Activated T-helper 17 cell treated with anti-CD3 and anti-CD28 coated beads, Interleukin-2, amount 50 U/mL, for 72 hours (primary cell): ENCODE data around the gene ANAPC16. TPM values are rescaled to one million over a fixed set of nuclear protein-coding genes. Genes with fewer than 3 reads are reported as not detected.
"Not testable (repeated sequence)": the region's sequence is repeated elsewhere in the genome, so short reads cannot be mapped to it uniquely, and the experiment has no call there.

ENCODE experiments used
- ATAC-seq: fragments of 150-1000 bp; cut with Tn5 transposase; replicated peaks from 2 replicates; pipeline ENCODE4 v1.10.0; 2021; ENCODE audit warnings: mild to moderate bottlenecking, moderate library complexity
- H3K27ac Mint-ChIP-seq: one replicate; pipeline ENCODE4 v1.8.0; 2022; ENCODE audit warnings: mixed read lengths
- H3K27me3 Mint-ChIP-seq: one replicate; pipeline ENCODE4 v1.8.0; 2022; ENCODE audit warnings: mixed read lengths
- H3K36me3 Mint-ChIP-seq: one replicate; pipeline ENCODE4 v1.8.0; 2022; ENCODE audit warnings: low read depth, mild to moderate bottlenecking, mixed read lengths
- H3K4me1 Mint-ChIP-seq: one replicate; pipeline ENCODE4 v1.8.0; 2022; ENCODE audit warnings: mixed read lengths
- H3K4me3 Mint-ChIP-seq: one replicate; pipeline ENCODE4 v1.8.0; 2022; ENCODE audit warnings: mild to moderate bottlenecking, mixed read lengths
- H3K9me3 Mint-ChIP-seq: one replicate; pipeline ENCODE4 v1.8.0; 2022; ENCODE audit warnings: mixed read lengths
- total RNA-seq, 2 donors: library from RNA; stranded (reverse); gene quantifications; one replicate each; pipeline ENCODE4 v1.2.3, GENCODE V29; 2022

ANAPC16 gene
- total RNA-seq, 2 donors from 2014 or later = 74.3 to 119 TPM

DNA sequence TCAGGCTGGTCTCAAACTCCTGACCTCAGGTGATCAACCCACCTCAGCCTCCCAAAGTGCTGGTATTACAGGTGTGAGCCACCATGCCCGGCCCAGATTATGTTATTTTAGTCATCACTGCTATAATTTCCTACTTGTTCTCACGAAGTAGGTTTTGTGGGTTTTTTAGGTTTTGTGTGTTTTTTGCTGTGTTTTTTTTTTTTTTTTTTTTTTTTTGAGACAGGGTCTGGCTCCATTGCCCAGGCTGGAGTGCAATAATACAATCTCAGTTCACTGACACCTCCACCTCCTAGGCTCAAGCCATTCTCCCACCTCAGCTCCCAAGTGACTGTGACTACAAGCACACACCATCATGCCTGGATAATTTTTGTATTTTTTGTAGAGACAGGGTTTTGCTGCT is 20.9 kb upstream of the ANAPC16 start:
- Mint-ChIP-seq H3K4me1 (no peaks in the 10 kb centered on the region), H3K4me3 (no peak overlapping the region), H3K27ac (no peak overlapping the region), H3K36me3 (peaks cover 70% of the 10 kb centered on the region), H3K9me3 (no peaks in the 10 kb centered on the region), H3K27me3 (no peaks in the 10 kb centered on the region)
- ATAC-seq = no peak

DNA sequence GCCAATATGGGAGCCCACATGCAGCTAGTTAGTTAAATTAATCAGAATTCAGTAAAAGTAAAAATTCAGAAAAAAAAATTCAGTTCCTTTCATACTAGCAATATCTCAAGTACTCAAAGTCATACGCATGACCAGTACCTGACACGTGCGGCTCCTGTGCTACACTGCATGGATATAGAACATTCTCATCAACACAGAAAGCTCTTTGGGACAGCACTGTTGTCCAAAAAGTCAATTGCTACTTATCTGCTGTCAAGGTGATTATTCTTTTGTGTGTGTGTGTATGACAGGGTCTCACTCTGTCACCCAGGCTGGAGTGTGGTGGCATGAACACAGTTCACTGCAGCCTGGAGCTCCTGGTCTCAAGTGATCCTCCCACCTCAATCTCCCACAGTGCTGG is 14.9 kb upstream of the ANAPC16 start:
- H3K27me3 Mint-ChIP-seq = no peaks in the 10 kb centered on the region
- H3K27ac Mint-ChIP-seq = no peak overlapping the region
- ATAC-seq = no peak
- peaks cover 68% of the 10 kb centered on the region for H3K36me3 Mint-ChIP-seq
- H3K4me3 Mint-ChIP-seq = no peak overlapping the region
- H3K9me3 Mint-ChIP-seq = no peaks in the 10 kb centered on the region
- H3K4me1 Mint-ChIP-seq = no peaks in the 10 kb centered on the region

DNA sequence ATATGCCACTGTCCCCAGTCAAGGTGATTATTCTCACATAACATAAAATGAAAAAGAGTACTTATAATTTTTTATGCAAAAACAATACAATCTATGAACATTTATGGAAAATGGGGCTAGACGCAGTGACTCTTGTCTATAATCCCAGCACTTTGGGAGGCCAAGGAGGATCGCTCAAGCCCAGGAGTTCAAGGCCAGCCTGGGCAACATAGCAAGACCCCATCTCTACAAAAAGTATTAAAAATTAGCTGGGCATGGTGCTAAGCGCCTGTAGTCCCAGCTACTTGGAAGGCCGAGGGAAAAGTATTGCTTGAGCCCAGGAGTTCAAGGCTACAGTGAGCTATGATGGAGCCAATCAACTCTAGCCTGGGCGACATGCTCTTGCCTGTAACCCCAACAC is 14.5 kb upstream of the ANAPC16 start:
- Mint-ChIP-seq H3K4me1 (no peaks in the 10 kb centered on the region), H3K4me3 (no peak overlapping the region), H3K27ac (no peak overlapping the region), H3K27me3 (no peaks in the 10 kb centered on the region), H3K9me3 (no peaks in the 10 kb centered on the region), H3K36me3 (peaks cover 64% of the 10 kb centered on the region)
- no peak for ATAC-seq

DNA sequence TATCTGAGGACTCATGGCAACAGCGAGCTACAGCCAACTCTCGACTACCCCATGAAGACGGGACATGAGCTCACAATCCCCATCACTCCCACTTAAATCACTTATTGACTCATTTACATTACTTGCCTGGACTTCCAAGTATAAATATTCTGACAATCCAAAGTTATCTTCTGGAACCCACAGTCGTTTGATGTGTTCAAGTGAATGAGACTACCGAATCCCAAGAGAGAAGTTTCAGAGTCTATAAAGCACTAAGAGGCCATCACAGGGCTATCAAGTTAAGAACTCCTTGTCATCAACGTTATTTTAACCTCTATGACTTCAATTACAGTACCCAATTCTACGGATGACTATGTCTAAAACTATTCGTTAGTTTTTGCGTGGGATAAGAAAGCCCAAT is 11.5 kb upstream of the ANAPC16 start:
- Mint-ChIP-seq H3K4me1 (no peaks in the 10 kb centered on the region), H3K27ac (no peak overlapping the region), H3K4me3 (no peak overlapping the region), H3K9me3 (no peaks in the 10 kb centered on the region), H3K27me3 (no peaks in the 10 kb centered on the region), H3K36me3 (peaks cover 79% of the 10 kb centered on the region)
- ATAC-seq = no peak

DNA sequence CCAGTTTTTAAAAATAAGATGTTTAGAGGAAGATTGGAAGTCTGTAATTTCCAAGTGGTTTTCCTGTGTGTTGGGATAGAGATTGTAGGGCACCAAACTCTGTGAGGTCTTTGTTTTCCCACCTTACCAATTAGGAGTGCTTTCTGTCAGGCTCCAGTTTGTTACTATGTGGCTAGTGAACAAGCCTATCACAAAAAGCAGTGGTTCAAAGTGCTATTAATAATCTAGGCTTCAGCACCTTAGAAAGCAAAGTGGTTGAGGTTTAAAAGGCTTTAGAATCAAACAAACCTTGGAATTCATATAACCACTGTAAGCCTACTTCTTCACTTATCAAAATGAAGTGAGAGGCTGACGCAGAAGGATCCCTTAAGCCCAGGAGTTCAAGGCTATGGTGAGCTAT is 11.1 kb upstream of the ANAPC16 start:
- Mint-ChIP-seq H3K9me3 (no peaks in the 10 kb centered on the region), H3K4me1 (no peaks in the 10 kb centered on the region), H3K27me3 (no peaks in the 10 kb centered on the region), H3K27ac (no peak overlapping the region), H3K36me3 (peaks cover 77% of the 10 kb centered on the region), H3K4me3 (no peak overlapping the region)
- ATAC-seq = no peak

DNA sequence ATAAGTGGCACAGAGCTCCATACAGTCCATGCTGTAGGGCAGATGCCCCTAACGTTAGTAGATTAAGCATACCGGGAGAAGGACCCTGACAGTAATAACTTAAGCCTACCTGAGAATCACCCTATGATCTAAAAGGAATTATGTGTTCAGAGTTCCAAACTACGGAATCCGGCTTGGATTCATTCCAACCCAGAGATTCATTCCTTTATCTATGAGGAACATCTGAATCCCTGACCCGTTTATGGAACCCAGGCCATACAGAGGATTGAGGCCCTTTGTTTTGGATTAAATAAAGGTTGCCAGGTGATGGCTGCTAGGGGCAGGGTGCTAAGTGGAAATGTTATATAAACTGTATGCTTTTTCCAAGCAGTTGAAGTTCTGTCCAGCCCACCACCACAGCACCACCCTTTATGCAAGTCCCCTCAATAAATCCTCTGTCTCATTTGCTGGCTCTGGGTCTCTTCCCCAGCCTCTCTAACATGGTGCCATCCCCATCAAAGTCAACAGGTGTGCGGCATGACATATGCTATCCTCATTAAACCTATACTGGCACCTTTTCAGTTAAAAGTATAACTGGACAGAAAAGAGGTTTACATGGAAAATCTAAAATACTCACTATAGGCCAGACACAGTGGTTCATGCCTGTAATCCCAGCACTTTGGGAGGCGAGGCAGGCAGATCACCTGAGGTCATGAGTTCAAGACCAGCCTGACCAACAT is 9.1 kb upstream of the ANAPC16 start:
- Mint-ChIP-seq H3K4me3 (no peak overlapping the region), H3K27ac (no peak overlapping the region)

DNA sequence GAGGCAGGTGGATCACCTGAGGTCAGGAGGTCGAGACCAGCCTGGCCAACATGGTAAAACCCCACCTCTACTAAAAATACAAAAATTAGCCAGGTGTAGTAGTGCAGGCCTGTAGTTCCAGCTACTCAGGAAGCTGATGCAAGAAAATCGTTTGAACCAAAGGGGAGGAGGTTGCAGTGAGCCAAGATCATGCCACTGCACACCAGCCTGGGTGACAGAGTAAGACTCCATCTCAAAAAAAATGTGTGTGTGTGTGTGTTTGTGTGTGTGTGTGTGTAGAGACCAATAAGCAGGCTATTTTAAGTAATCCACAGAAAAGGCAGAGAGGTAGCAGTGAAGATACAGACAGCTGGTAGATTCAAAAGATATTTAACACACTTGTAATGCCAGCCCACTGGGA is 7.3 kb upstream of the ANAPC16 start:
- Mint-ChIP-seq H3K27ac (peak overlapping the region; percentile 63), H3K36me3 (peaks cover 74% of the 10 kb centered on the region)
- H3K27me3 Mint-ChIP-seq, H3K4me3 Mint-ChIP-seq, H3K4me1 Mint-ChIP-seq, ATAC-seq, H3K9me3 Mint-ChIP-seq: not testable (repeated sequence)

More for the DNA sequence above, 9.1 kb upstream of the ANAPC16 start:
- Mint-ChIP-seq H3K36me3 (peaks cover 77% of the 10 kb centered on the region), H3K4me1 (no peaks in the 10 kb centered on the region), H3K9me3 (no peaks in the 10 kb centered on the region), H3K27me3 (no peaks in the 10 kb centered on the region)
- ATAC-seq = no peak

DNA sequence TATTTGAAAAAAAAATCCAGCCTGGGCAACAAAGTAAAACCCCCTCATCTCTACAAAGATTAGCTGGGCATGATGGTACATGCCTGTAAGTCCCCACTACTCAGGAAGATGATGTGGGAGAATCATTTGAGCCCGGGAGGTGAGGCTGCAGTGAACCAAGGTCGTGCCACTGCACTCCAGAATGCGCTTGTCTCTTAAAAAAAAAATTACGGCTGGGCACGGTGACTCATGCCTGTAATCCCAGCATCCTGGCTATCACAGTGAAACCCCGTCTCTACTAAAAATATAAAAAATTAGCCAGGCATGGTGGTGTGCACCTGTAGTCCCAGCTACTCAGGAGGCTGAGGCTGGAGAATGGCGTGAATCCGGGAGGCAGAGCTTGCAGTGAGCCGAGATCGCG is 4.4 kb upstream of the ANAPC16 start:
- peaks cover 69% of the 10 kb centered on the region for H3K36me3 Mint-ChIP-seq
- not testable (repeated sequence) for H3K4me1 Mint-ChIP-seq, H3K27ac Mint-ChIP-seq, ATAC-seq, H3K4me3 Mint-ChIP-seq, H3K9me3 Mint-ChIP-seq, H3K27me3 Mint-ChIP-seq

DNA sequence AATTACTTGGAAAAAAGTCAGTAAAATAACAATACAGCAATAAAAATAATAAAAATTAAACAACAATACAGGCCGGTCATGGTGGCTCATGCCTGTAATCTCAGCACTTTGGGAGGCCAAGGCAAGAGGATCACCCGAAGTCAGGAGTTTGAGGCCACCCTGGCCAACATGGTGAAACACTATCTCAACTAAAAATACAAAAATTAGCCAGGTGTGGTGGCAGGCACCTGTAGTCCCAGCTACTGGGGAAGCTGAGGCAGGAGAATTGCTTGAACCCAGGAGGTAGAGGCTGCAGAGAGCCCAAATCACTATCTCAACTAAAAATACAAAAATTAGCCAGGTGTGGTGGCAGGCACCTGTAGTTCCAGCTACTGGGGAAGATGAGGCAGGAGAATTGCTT is 4.0 kb upstream of the ANAPC16 start:
- not testable (repeated sequence) for H3K4me1 Mint-ChIP-seq, H3K27me3 Mint-ChIP-seq, ATAC-seq, H3K4me3 Mint-ChIP-seq, H3K9me3 Mint-ChIP-seq, H3K27ac Mint-ChIP-seq
- H3K36me3 Mint-ChIP-seq = peaks cover 73% of the 10 kb centered on the region

DNA sequence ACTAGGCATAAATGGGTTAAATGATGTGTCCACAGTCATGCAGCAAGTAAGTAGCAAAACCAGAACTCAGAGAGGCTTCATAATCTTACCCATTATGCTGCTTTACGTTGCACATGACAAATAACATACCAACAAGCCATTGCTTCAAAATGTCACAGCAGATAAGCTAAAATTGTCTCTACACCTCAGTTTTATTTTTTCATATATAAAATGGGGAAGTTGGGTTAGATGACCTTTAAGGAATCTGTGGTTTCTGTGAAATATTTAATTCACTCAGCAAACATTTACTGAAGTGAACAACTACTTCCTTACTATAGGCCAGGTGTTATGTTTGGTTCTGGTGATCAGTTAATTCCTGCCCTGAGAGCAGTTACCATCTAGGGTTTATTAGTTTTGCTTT is 2.5 kb downstream of the ANAPC16 start:
- peak overlapping the region; percentile 94 for H3K4me3 Mint-ChIP-seq
- ATAC-seq = peak; percentile 29
- no peaks in the 10 kb centered on the region for H3K27me3 Mint-ChIP-seq
- H3K4me1 Mint-ChIP-seq = peaks cover 11% of the 10 kb centered on the region
- H3K9me3 Mint-ChIP-seq = no peaks in the 10 kb centered on the region
- H3K36me3 Mint-ChIP-seq = peaks cover 68% of the 10 kb centered on the region
- peak overlapping the region; percentile 95 for H3K27ac Mint-ChIP-seq

DNA sequence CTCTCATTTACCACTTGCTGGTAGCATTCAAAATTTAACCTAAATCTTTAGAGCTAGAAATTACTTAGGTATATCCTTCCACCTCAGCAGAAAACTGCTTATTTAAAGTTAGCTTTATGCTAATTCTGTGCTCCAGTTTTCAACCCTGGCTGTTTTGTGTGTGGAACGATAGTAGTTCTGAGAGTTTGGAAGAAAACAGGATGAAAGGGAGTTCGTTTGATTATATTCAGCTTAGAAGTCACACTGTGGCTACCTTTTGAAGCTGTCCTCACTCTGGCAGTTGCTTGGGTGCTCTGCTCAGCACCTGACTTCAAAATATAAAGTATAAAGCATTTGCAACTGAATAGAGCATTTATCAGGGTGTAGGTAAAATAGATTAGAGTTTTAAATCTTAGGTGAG is 2.9 kb downstream of the ANAPC16 start:
- Mint-ChIP-seq H3K36me3 (peaks cover 70% of the 10 kb centered on the region), H3K27ac (peak overlapping the region; percentile 95), H3K4me1 (peaks cover 14% of the 10 kb centered on the region), H3K9me3 (no peaks in the 10 kb centered on the region), H3K4me3 (peak overlapping the region; percentile 94), H3K27me3 (no peaks in the 10 kb centered on the region)
- ATAC-seq = no peak

DNA sequence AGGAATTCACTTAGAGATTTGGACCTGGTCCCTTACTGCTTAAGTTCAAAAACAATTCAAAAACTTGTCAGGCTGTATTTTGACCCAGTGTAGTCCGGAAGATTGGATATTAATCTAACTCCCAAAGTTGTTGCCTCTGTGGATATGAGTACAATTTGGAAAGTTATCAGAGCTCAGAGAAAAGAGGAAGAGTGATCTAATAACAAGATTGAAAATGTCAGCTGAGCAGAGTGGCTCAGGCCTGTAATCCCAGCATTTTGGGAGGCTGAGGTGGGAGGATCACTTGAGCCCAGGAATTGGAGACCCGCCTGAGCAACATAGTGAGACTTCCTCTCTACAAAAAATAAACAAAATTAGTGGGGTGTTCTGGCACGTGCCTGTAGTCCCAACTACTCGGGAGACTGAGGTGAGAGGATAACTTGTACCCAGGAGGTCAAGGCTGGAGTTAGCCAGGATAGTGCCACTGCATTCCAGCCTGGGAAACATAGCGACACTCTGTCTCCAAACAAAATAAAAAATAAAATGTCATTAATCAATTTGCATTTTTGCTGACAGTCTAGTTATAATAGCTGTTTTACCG is 3.5 kb downstream of the ANAPC16 start:
- H3K27me3 Mint-ChIP-seq = no peaks in the 10 kb centered on the region
- H3K27ac Mint-ChIP-seq = peak overlapping the region; percentile 95
- H3K4me3 Mint-ChIP-seq = peak overlapping the region; percentile 94
- peaks cover 17% of the 10 kb centered on the region for H3K4me1 Mint-ChIP-seq
- H3K36me3 Mint-ChIP-seq = peaks cover 76% of the 10 kb centered on the region
- no peaks in the 10 kb centered on the region for H3K9me3 Mint-ChIP-seq
- no peak for ATAC-seq

DNA sequence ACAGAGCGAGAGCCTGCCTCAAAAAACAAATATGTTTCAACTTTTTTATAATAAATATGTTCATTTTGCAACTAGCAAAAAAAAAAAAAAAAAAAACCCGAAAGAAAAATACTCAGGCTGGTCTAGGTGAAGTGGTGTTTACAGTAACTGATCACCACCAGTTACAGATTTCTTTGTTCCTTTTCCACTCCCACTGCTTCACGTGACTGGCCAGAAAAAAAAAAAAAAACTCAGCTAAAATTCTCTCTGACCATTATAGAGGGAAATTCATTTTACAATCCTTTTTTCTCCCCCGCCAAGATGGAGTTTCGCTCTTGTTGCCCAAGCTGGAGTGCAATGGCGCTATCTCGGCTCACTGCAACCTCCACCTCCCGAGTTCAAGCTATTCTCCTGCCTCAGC is 4.8 kb downstream of the ANAPC16 start:
- ATAC-seq = no peak
- no peak overlapping the region for H3K27ac Mint-ChIP-seq
- no peaks in the 10 kb centered on the region for H3K27me3 Mint-ChIP-seq
- H3K36me3 Mint-ChIP-seq = peaks cover 80% of the 10 kb centered on the region
- H3K4me3 Mint-ChIP-seq = no peak overlapping the region
- no peaks in the 10 kb centered on the region for H3K9me3 Mint-ChIP-seq
- H3K4me1 Mint-ChIP-seq = peaks cover 17% of the 10 kb centered on the region

DNA sequence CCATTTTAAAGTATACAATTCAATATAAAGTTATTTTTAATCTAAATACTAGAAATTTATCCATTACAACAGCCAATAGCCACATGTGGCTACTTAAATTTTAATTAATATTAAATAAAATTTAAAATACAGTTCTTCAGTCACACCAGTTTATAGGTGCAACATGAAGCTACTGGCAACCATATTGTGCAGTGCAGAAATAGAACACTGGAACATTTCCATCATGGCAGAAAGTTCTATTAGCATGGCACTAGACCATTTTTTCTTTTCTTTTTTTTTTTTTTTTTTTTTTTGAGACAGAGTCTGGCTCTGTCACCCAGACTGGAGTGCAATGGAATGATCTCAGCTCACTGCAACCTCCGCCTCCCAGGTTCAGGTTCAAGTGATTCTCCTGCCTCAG is 5.5 kb downstream of the ANAPC16 start:
- Mint-ChIP-seq H3K36me3 (peaks cover 77% of the 10 kb centered on the region), H3K4me1 (peaks cover 17% of the 10 kb centered on the region), H3K27me3 (no peaks in the 10 kb centered on the region), H3K9me3 (no peaks in the 10 kb centered on the region), H3K4me3 (no peak overlapping the region), H3K27ac (no peak overlapping the region)
- ATAC-seq = no peak

DNA sequence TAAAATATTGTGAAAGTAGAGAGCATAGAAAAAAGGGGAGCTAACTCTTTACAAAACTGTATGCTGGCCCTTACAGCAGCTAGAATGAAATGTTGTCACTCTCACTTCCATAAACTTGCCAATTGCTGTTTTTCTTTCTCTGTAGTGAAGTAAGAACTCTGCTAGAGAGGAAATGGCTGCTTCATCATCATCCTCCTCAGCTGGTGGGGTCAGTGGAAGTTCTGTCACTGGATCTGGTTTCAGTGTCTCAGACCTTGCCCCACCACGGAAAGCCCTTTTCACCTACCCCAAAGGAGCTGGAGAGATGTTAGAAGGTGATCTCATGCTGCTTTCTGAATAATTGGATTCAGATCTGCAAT is 7.9 kb downstream of the ANAPC16 start:
- H3K9me3 Mint-ChIP-seq = no peaks in the 10 kb centered on the region
- no peaks in the 10 kb centered on the region for H3K27me3 Mint-ChIP-seq
- H3K4me3 Mint-ChIP-seq = peak overlapping the region; percentile 65
- peaks cover 22% of the 10 kb centered on the region for H3K4me1 Mint-ChIP-seq
- peaks cover 74% of the 10 kb centered on the region for H3K36me3 Mint-ChIP-seq
- H3K27ac Mint-ChIP-seq = peak overlapping the region; percentile 82
- ATAC-seq = peak; percentile 77
